Dermis microvascular lymphatic vessel endothelial cell (primary cell): ENCODE measurements around the gene PHTF2. TPM values are rescaled to one million over a fixed set of nuclear protein-coding genes. Genes with fewer than 3 reads are reported as not detected.
"Not testable (repeated sequence)": the region's sequence is repeated elsewhere in the genome, so short reads cannot be mapped to it uniquely, and the experiment has no call there.

ENCODE experiments used
- DNase-seq, 2 donors: peaks; one replicate each; pipeline versions ENCODE4 v3.0.0 to v3.0.0-alpha.2; 2010; ENCODE audit warnings: low read depth in 2 of 2
- total RNA-seq: library from RNA; depleted of rRNA; stranded (reverse); fragments of >200 nt; gene quantifications from 2 replicates; pipeline ENCODE4 v1.2.1, GENCODE V29; 2014

Gene PHTF2
- total RNA-seq, 1 donor from 2014 or later = 10.5 TPM

DNA sequence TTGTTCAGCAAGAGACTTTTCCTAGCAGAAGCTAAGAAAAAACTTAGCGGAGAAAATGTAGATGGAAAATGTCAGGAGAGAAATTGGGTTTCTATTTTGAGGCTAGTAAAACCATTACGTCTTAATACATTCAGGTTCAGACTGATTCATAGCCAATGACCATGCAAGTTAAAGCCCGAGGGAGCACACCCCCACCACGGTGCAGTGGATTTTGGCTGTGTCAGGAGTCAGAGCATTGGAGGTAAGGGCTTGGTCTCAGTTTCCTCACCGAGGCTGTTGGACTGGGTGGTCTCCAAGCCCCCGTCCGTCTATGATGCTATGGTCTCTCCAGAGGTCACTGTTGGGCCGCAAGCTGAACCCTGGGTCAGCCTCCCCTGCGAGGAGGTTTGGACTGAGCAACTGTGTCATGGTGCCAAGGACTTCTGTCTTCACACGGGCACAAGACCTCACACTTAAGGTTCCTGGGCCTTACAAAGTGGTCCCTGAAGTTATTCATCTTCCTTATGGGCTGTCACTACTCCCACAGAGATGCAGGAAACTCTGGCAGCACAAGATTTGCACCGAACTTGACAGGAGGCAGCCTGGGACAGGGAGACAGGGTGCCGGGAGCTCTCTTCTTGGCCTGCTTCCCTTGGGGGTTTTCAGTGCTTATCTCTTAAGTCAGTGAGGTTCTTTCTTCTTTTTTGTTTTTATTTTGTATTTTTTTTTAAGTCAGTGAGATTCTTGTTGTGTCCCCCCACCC is 186.8 kb downstream of the PHTF2 start:
- no peak for DNase-seq

DNA sequence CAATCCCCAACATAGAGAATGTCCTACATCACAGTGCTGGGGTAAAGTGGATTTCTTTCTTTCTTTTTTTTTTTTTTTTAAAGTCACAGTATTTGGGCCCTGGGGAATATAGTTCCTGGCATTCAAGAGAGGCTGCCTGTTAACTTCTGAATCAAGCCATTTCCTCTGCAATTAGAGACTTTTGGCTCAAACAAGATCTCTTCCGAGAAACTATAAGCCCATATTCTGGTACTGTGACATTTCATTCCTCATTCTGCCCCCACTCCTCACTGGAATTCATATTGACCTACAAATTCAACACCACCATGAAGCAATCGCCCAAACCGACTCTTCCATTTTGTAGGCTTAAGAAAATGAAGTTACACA is 187.4 kb downstream of the PHTF2 start:
- DNase-seq = no peak

- no peak for DNase-seq
Measured at GRCh38 chr7:77989981-77990566, 191.5 kb downstream of the PHTF2 start.

GRCh38 chr7:77991656-77992055 is 193.1 kb downstream of the PHTF2 start:
- no peak for DNase-seq

- no peak for DNase-seq
Measured at GRCh38 chr7:77993838-77994237, 195.3 kb downstream of the PHTF2 start.

- DNase-seq = no peak
Measured at GRCh38 chr7:77995717-77996116, 197.1 kb downstream of the PHTF2 start.

GRCh38 chr7:77999168-77999567 is 200.6 kb downstream of the PHTF2 start:
- DNase-seq = not testable (repeated sequence)

DNA sequence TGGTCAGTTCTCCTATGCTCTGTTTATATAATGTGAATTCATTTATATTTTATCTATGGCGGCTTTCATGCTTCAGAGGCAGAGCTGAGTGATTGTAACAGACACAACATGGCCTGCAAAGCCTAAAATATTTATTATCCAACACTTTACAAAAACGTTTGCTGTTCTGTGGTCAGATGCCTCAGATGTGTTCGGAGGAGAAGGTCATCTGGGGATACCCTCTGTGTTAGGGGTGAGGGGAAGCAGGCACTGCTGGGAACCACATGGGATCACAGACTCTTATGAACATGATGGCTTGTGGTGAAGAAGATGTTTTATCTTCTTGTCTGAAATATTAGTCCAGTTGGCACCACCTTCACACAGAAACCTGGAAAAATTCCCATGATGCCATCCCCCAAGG is 203.4 kb downstream of the PHTF2 start:
- no peak for DNase-seq

DNA sequence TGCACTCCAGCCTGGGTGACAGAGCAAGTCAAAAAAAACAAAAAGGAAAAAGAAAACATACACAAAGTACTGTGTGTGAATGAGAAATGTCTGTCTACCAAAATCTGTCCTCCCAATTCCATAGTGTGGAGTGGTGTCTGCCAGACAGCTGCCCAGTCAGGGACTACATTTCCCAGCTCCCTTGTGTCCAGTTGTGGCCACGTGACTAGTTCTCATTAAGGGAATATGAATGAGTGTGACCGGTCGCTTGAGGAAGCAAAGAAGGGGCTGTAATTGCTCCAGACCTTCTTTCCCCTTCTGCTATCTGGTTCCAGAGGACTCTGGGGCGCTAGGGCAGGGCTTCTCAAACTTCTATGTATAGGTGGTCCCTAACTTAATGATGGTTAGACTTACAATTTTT is 204.1 kb downstream of the PHTF2 start:
- no peak for DNase-seq

DNA sequence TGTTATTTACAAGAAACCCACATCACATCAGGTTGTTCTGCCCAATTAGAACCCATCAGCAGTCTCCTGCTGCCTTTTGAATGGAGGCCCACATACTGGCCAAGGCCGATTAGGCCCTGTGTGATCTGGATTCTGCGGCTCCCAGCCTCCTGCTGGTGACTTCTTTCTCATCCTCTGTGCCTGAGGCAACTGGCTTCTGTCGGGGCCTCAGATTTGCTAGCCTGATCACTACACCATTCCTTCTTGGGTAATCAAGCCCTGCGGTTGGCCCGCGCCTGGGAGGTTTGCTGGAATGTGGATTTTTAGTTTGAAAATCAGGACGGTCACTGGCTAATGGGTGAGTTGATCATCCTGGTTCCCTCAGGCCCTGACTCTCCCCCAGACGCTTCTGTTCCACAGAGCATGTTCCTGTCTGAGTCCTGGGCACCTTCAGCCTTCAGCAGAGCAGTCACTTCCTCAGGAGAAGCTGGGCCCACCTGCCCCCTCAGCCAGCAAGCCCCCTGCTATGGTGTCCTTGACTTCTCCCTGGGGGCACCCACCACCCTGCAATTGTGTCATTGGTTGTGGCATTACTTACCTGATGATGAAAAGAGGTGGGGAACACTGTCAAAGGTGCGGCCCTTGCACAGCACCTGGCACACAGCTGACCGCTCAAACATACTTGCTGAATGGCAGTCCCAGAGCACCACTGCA is 207.6 kb downstream of the PHTF2 start:
- DNase-seq = no peak

Other genes starting within 250 kb of the PHTF2 start
- gene RSBN1L, start 102.3 kb upstream of the PHTF2 start, total RNA-seq = 10.4 and 11.6 TPM in 2 replicates
- gene TMEM60, start 339 bp upstream of the PHTF2 start, total RNA-seq = 8.2 and 11.9 TPM in 2 replicates